Measurements from ENCODE around the gene SFXN5. TPM values are rescaled to one million over a fixed set of nuclear protein-coding genes. Genes with fewer than 3 reads are reported as not detected.

Gene SFXN5
- total RNA-seq, 1 donor from 2014 or later = 9.8 TPM

- Histone ChIP-seq H3K36me3 (no peaks in the 10 kb centered on the region), H3K9me3 (no peaks in the 10 kb centered on the region), H3K4me1 (no peaks in the 10 kb centered on the region), H3K27ac (no peak overlapping the region), H3K27me3 (no peaks in the 10 kb centered on the region), H3K4me3 (no peak overlapping the region)
- TF ChIP-seq POLR2AphosphoS5 (IDR thresholded peaks at IDR 0.05; ENCODE audit: insufficient read depth in 1 of 2, low read depth in 1 of 2) (no peak), POLR2A (IDR thresholded peaks at IDR 0.05) (no peak), CTCF (IDR thresholded peaks at IDR 0.05) (no peak)
- intact Hi-C loops (cut with DNase I) = no loop called here
- DNase-seq (ENCODE audit: extremely low spot score in 2 of 2) = no peak
Measured at GRCh38 chr2:73032702-73033097, 38.8 kb downstream of the SFXN5 start.

- Histone ChIP-seq H3K4me3 (no peak overlapping the region), H3K36me3 (no peaks in the 10 kb centered on the region), H3K27ac (no peak overlapping the region), H3K27me3 (no peaks in the 10 kb centered on the region), H3K4me1 (no peaks in the 10 kb centered on the region), H3K9me3 (no peaks in the 10 kb centered on the region)
- DNase-seq (ENCODE audit: extremely low spot score in 2 of 2) = no peak
- TF ChIP-seq CTCF (IDR thresholded peaks at IDR 0.05) = no peak
- TF ChIP-seq POLR2AphosphoS5 (IDR thresholded peaks at IDR 0.05; ENCODE audit: insufficient read depth in 1 of 2, low read depth in 1 of 2) = no peak
- TF ChIP-seq POLR2A (IDR thresholded peaks at IDR 0.05) = no peak
- intact Hi-C loops (cut with DNase I) = no loop called here
Measured at GRCh38 chr2:73031725-73032701, 39.5 kb downstream of the SFXN5 start.

GRCh38 chr2:73031095-73031678 is 40.3 kb downstream of the SFXN5 start:
- H3K4me1 ChIP-seq = no peaks in the 10 kb centered on the region
- no peaks in the 10 kb centered on the region for H3K27me3 ChIP-seq
- no peak overlapping the region for H3K27ac ChIP-seq
- intact Hi-C loops (cut with DNase I) = no loop called here
- H3K4me3 ChIP-seq = no peak overlapping the region
- H3K9me3 ChIP-seq = no peaks in the 10 kb centered on the region
- no peak for TF ChIP-seq POLR2AphosphoS5 (IDR thresholded peaks at IDR 0.05; ENCODE audit: insufficient read depth in 1 of 2, low read depth in 1 of 2)
- H3K36me3 ChIP-seq = no peaks in the 10 kb centered on the region
- no peak for DNase-seq (ENCODE audit: extremely low spot score in 2 of 2)

- Histone ChIP-seq H3K36me3 (no peaks in the 10 kb centered on the region), H3K4me3 (no peak overlapping the region), H3K9me3 (no peaks in the 10 kb centered on the region), H3K27ac (no peak overlapping the region), H3K27me3 (no peaks in the 10 kb centered on the region), H3K4me1 (no peaks in the 10 kb centered on the region)
- intact Hi-C loops (cut with DNase I) = no loop called here
- TF ChIP-seq CTCF (IDR thresholded peaks at IDR 0.05) (no peak), POLR2AphosphoS5 (IDR thresholded peaks at IDR 0.05; ENCODE audit: insufficient read depth in 1 of 2, low read depth in 1 of 2) (no peak), POLR2A (IDR thresholded peaks at IDR 0.05) (no peak)
- no peak for DNase-seq (ENCODE audit: extremely low spot score in 2 of 2)
Measured at GRCh38 chr2:73028841-73029240, 42.7 kb downstream of the SFXN5 start.

GRCh38 chr2:73027340-73027739 is 44.2 kb downstream of the SFXN5 start:
- Histone ChIP-seq H3K4me1 (no peaks in the 10 kb centered on the region), H3K27ac (no peak overlapping the region), H3K9me3 (no peaks in the 10 kb centered on the region), H3K4me3 (no peak overlapping the region), H3K36me3 (no peaks in the 10 kb centered on the region), H3K27me3 (no peaks in the 10 kb centered on the region)
- TF ChIP-seq POLR2AphosphoS5 (IDR thresholded peaks at IDR 0.05; ENCODE audit: insufficient read depth in 1 of 2, low read depth in 1 of 2) (no peak), CTCF (IDR thresholded peaks at IDR 0.05) (no peak), POLR2A (IDR thresholded peaks at IDR 0.05) (no peak)
- intact Hi-C loops (cut with DNase I) = no loop called here
- no peak for DNase-seq (ENCODE audit: extremely low spot score in 2 of 2)

Measured in vagina (tissue), 2 donors.